GM19452 (cell line): ENCODE results near the gene ARHGEF40.

Source experiments
- ATAC-seq: cut with Tn5 transposase; IDR thresholded peaks from one replicate; pipeline ENCODE4 v1.9.1; 2021; ENCODE audit not compliant: unreplicated experiment

Gene ARHGEF40

DNA sequence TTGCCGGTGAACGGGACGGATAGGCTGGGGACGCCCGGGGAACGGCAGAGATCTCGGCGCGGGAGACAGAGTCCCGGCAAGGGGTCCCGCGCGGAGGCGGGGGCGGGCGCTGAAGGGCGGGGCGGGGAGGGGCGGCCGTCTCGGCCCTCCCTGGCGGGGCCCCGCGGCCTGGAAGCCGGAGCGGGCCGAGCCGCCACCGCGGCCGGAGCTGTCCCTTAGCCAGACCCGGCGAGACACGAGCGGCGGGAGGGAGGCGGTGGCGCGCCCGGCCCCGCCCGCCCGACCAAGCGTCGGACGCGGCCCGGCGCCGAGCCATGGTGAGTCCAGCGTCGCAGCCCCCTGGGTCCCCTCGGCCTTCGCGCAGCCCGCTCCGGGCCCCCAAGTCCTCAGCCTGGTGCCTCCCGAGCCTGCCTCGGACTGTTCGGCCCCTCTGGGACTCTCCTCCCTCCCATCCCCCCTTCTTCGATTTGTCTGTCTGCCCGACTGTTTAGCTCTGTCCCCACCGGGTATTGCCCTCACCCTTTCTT lies at the start of gene ARHGEF40:
Gene ARHGEF40, plus strand, starts transcription at position 222 of the 527 bp plus-strand sequence. Its CDS starts 93 bp downstream, at position 315.
- ATAC-seq, result no peak

- ATAC-seq, result no peak
These were observed 49.0 kb upstream of the ARHGEF40 start for GRCh38 chr14:21020977-21021545.

DNA sequence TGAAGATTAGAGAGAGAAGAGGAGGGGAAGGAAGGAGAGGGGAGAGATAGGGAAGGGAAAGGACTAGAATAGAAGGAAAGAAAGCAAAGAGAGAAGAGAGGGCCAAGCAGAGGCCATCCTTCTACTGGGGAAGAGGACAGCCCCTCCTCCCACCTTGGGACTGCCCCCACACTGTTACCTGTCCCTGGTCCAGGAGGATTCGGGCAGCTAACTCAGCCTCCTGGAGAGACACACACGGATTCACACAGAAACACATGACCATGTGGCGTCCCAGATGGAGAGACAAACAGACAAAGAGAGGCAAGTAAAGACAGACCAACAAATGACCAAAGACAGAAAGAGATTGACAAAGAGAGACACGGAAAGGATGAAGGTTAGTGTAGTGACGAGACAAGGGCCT lies 47.4 kb upstream of the ARHGEF40 start:
- no peak for ATAC-seq

DNA sequence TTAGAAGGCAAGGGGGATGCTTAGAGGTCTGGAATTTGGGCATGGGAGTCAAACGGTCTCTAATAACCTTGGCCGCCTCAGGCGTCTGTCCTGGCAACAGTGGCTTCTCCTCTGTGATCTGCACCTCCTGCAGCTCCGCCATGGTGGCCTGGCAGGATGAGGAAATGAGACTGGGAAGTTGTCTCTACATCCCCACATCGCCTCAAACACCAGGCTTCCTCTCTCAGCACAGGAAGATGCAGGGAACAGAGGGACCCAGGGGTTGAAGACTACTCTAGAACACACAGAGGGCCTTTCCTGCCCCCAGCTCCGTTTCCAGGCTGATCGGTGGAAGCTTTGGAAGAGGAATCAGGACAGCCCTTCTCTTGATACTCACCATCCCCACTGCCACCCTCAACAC lies 46.9 kb upstream of the ARHGEF40 start:
- no peak for ATAC-seq

DNA sequence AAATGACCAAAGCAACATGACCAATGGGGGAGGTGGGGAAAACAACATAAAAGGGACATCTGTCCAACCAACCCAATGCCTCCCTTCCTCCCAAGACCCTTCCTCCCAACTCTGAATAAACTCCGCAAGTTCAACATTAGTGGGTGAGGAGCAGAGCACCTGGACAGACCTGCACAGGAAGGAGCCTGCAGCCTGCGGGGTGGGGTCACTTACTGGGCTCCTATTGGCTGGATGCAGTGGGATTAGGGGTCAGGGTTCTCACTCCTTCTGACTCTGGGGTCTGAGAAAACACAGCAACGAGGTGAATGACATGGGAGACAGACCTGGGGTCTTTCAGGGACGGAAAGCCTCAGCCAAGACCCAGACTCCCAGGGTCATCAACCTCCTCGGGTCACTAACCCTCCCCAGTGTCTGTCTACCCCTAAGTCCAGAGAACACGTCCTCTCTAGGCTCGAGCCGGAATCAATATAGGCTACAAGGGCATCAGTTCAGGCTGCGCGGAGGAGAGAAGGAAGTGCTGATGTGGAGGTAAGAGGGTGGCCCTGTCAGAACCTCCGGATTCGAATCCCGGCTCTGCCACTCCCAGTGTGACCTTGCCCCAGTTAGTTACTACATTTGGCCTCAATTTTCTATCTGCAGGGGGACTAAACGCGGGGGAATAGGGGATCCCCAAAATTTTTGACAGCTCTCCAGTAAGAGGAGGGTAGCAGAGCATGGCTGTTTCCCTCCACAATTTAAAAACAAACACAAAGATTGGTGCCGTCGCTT lies 46.1 kb upstream of the ARHGEF40 start:
- ATAC-seq, result no peak

DNA sequence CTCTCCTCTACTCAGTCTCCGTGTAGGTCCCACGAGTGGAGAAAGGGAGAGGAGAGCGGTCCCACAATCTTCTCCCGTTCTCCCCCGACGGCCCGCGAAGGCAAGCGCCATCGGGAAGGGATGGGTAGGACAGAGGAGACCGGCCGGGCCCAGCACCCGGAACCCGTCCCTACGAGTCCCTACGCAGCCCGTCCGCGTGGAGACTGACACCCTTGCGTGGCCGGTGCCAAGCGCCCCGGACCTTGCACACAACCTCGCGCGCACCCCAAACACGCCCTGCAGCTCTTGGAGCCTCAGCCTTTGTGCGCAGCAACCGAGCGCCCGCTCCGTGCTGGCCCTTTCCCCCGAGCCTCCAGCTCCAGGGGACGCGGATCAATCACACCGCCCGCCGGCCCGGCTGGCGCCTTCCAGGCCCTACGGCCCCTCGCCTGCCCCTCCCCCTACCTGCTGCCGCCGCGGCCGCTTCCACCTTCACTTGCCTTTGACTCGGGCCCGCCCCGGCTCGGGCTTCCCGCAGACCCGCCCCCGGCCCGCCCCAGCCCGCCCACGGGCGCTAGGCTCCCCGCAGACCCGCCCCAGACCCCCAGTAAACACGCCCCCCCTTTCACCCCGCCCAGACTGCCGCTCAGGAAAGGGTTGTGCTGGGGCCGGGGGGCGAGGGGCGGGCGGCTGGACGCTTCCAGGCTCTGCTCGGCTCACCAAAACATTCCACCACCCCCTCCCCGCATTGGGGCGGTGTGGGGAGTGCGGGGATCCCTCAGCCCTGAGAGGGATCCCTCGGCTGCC lies 45.3 kb upstream of the ARHGEF40 start, which contains the start of gene NDRG2:
Gene NDRG2, minus strand, starts transcription at position 477 of the 786 bp plus-strand sequence. CDS start 1,746 bp downstream, outside the sequence.
- ATAC-seq, result no peak

- no peak for ATAC-seq
These were observed 44.5 kb upstream of the ARHGEF40 start for GRCh38 chr14:21025371-21026273.

- ATAC-seq, result no peak
These were observed 43.7 kb upstream of the ARHGEF40 start for GRCh38 chr14:21026274-21026987.

DNA sequence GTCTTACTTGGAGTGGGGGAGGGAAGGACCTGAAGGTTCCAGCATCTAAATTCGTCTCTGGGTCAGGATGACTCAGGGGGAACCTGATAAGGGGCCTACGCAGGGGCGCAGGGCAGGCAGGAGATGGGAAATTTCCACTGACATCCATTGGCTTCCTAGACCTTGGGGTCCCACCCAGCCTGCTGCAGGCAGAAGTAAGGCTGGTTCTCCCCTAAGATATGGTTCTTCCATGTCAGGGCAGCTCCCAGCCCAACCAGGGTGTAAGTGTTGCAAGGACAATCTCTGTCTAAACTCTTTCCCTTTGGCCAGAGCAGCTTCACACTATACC lies 43.2 kb upstream of the ARHGEF40 start:
- ATAC-seq, result no peak

DNA sequence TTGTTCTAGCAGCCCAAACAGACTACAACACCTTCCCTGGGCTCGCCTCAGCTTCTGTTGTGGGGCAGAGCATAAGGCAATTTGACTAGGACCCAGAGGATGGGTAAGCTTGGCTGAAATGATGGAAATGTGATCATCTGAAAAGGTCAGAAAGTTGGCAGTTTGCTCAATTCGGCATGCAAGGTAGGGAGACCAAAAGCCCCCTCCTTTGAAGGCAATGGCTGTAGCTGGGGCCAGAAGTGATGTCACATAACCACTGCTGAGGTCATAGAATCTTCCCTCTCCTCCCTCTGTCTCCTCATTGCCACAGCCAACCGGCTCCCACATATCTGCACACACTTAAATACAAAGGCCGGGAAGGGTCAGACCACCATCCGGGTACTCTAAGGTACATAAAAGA lies 40.2 kb upstream of the ARHGEF40 start, which contains the start of gene TPPP2:
Gene TPPP2, plus strand, starts transcription at position 301 of the 400 bp plus-strand sequence. CDS start 365 bp downstream, outside the sequence.
- ATAC-seq, result no peak

GRCh38 chr14:21030531-21030930 lies 39.6 kb upstream of the ARHGEF40 start:
- no peak for ATAC-seq

GRCh38 chr14:21032326-21033132 lies 37.6 kb upstream of the ARHGEF40 start:
- no peak for ATAC-seq

DNA sequence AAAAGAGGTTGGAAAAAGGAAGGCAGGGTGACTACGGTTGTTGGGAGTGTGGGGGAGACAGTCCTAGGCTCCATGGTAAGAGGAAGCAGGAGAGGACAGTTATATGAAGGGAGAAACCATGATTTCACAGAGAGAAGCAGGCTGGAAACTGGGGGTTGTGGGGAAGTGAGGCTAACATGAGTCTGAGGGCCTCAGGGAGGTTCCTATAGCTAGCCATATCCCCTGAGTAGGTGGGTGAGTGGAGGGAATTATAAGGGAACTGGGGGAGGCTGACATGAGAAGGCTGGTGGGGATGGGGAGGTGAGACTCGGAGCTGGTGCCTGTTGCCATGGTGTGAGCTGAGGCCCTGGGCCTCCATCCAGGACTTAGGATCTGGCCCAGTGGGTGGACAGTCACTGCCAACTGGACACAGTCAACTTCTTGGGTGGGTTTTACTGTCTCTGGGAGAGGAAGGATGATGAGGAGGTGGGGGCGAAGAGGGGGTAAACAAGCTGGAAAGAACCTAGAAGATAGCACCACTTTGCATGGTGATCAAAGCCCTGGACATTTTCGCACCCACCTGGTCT lies 36.9 kb upstream of the ARHGEF40 start:
- ATAC-seq, result no peak

- ATAC-seq, result no peak
These were observed 35.4 kb upstream of the ARHGEF40 start, which contains the start of gene RNASE13 for GRCh38 chr14:21034707-21035106. Gene RNASE13, minus strand, starts transcription at chr14:21034807. Its CDS starts 519 bp downstream, at chr14:21034288.

DNA sequence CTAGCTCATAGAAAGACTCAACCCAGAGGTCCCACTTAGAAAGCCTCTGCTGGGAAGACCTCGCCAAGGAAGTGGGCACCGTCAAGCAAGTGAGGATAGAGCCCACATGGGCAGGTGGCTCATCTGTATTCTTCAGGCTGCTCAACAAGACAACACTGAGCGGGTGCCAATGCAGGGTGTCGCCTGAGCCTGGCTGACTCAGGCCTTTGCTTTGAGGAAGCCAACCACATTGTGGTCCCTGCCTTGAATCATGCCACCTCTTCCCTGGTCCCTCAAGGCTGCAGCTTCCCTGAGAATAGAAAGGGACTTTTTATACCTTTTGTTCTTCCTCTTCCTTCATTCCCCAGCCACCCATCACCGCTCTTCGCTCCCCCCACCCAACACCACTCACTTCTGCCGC lies 33.4 kb upstream of the ARHGEF40 start:
- ATAC-seq, result no peak

DNA sequence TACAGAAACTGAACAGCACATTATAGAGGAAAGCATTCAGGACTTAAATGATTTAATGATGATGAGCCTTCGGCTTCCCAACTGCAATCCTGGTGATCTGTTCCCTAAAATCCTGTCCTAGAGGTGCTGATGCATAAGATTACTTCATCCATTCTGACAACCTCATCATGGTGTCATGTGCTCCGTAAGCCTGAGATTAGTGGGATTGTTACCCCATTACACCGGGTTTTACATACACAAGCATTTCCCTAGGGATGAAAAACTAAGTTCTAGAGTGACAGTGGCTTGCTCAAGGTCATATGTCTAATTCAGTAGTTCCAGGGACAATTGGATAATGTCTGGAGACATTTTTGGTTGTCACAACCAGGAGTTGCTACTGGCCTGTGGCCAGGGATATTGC lies 32.9 kb upstream of the ARHGEF40 start:
- no peak for ATAC-seq

DNA sequence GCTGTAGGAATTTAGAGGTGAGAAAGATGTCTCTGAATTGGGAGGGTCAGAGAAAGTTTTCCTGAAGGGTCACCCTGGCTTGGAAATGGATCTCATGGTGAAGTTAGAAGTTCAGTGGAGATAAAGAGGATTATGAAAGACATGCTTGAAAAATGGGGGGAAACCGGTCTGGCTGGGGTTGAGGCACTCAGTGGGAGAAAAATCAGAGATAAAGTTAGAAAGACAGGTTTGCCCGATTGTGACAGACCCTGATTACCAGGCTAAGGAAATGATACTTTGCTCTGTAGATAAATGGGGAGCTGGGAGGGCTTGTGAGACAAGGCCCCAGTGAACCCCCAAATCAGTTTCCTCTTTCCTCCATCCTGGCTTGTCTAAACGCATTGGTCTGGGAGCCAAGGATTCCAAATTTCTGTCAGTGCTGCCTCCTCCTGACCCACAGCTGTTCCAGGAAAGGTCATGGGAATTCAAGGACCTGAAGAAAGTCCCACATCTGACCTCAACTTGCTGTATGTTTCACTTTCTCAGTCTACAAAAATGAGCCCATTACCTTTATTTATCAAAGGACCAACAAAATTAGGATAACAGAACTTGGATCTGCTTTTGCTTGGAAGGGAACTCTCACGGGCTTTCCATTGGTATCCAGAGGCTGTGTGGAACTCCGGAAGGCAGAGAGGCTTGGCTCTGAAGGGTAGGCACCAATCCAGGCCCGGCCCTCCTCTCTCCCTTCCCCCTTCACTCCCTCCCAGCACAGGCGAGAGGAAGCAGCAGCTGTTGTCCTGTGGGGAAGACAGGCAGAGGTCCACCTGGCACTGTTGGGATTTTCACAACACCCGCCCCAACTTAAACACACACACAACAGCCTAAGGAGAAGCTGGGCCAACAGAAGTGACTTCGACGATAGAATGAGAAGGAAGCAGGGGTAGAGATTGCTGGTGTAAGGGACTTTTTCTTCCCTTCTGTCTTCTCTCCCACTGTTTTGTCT lies 31.4 kb upstream of the ARHGEF40 start:
- ATAC-seq, result no peak
